IPS-20b (cell line): Measurements from ENCODE around the gene STX16.

Experiments
- H3K27ac ChIP-seq: one replicate; pipeline ENCODE4 v1.5.1; 2013; ENCODE audit warnings: low read length
- H3K27me3 ChIP-seq: 2 replicates; pipeline ENCODE4 v1.6.1; 2013; ENCODE audit warnings: mild to moderate bottlenecking, low read length, inconsistent platforms; ENCODE audit not compliant: insufficient read depth
- H3K36me3 ChIP-seq: 2 replicates; pipeline ENCODE4 v1.6.1; 2013; ENCODE audit warnings: low read depth, mild to moderate bottlenecking, inconsistent platforms, low read length, moderate library complexity; ENCODE audit not compliant: insufficient read depth
- H3K4me1 ChIP-seq: 2 replicates; pipeline ENCODE4 v1.6.1; 2013; ENCODE audit warnings: mild to moderate bottlenecking, control low read depth, inconsistent platforms, low read length, moderate library complexity; ENCODE audit not compliant: insufficient read depth
- H3K4me3 ChIP-seq: 2 replicates; pipeline ENCODE4 v1.5.1; 2013; ENCODE audit warnings: mild to moderate bottlenecking, low read length, inconsistent platforms
- H3K9ac ChIP-seq: 2 replicates; pipeline ENCODE4 v1.6.1; 2013; ENCODE audit warnings: low read depth, mild to moderate bottlenecking, inconsistent platforms, low read length, moderate library complexity
- H3K9me3 ChIP-seq: 2 replicates; pipeline ENCODE4 v1.6.1; 2013; ENCODE audit warnings: mild to moderate bottlenecking, low read depth, low read length, inconsistent platforms; ENCODE audit not compliant: insufficient read depth

The STX16 gene

GRCh38 chr20:58660855-58661597 lies 9.9 kb downstream of the STX16 start:
- H3K9ac ChIP-seq = no peak overlapping the region
- no peak overlapping the region for H3K4me3 ChIP-seq
- H3K27me3 ChIP-seq = no peaks in the 10 kb centered on the region
- peaks cover 32% of the 10 kb centered on the region for H3K36me3 ChIP-seq
- H3K4me1 ChIP-seq = peaks cover 42% of the 10 kb centered on the region
- H3K27ac ChIP-seq = no peak overlapping the region
- no peaks in the 10 kb centered on the region for H3K9me3 ChIP-seq

GRCh38 chr20:58661598-58662473 lies 10.8 kb downstream of the STX16 start:
- H3K4me1 ChIP-seq = peaks cover 34% of the 10 kb centered on the region
- H3K9me3 ChIP-seq = no peaks in the 10 kb centered on the region
- no peak overlapping the region for H3K27ac ChIP-seq
- H3K36me3 ChIP-seq = peaks cover 35% of the 10 kb centered on the region
- peak overlapping the region; percentile 23; the same call in 1 of the 2 replicates for H3K9ac ChIP-seq
- H3K27me3 ChIP-seq = no peaks in the 10 kb centered on the region
- H3K4me3 ChIP-seq = no peak overlapping the region

- peaks cover 28% of the 10 kb centered on the region for H3K4me1 ChIP-seq
- H3K9ac ChIP-seq = no peak overlapping the region
- H3K36me3 ChIP-seq = peaks cover 46% of the 10 kb centered on the region
- H3K27ac ChIP-seq = no peak overlapping the region
- no peaks in the 10 kb centered on the region for H3K9me3 ChIP-seq
- no peak overlapping the region for H3K4me3 ChIP-seq
- H3K27me3 ChIP-seq = no peaks in the 10 kb centered on the region
These were observed 13.2 kb downstream of the STX16 start for GRCh38 chr20:58664331-58664730.

DNA sequence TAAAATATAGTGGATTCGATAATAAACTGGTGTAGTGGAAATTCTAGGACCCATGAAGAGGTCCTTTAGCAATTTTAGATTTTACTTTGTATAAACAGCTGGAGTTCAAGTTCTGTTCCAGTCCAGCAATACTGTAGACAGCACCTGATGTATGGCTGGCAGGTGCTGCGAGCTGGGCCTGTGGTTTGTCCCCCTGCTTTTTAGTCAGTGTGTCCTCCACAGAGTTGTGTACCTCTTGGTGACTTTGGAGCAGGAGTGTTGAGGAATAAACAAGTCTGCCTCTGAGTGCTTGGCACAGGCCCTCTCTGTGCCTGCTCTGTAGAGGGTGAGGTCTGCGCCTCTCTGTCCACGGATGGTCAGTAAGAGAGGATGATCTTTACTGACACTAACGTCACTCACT lies 13.8 kb downstream of the STX16 start:
- H3K9ac ChIP-seq = no peak overlapping the region
- H3K27ac ChIP-seq = peak overlapping the region; percentile 18
- no peaks in the 10 kb centered on the region for H3K27me3 ChIP-seq
- no peaks in the 10 kb centered on the region for H3K9me3 ChIP-seq
- no peak overlapping the region for H3K4me3 ChIP-seq
- peaks cover 46% of the 10 kb centered on the region for H3K36me3 ChIP-seq
- peaks cover 23% of the 10 kb centered on the region for H3K4me1 ChIP-seq

DNA sequence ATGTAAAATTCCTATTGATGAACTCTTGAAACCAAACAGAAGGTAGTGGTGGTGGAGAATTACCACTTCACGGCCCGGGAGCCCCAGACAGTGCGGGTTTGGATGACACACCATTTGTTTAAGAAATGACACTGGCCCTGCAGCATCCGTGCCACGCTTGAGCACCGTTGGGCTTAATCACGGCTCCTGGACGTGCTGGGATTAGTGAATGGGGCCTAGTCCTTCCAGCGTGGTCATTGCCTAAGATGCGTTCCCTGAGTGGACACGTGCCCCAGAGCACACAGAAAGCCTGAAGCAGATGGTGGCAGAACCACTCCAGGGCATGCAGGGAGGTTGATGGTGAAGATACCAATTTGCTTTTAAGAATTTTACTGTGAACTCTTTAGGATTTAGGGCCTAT lies 14.5 kb downstream of the STX16 start:
- Histone ChIP-seq H3K4me3 (no peak overlapping the region), H3K36me3 (peaks cover 46% of the 10 kb centered on the region), H3K27me3 (no peaks in the 10 kb centered on the region), H3K4me1 (peaks cover 24% of the 10 kb centered on the region), H3K9me3 (no peaks in the 10 kb centered on the region), H3K9ac (no peak overlapping the region), H3K27ac (peak overlapping the region; percentile 28)

DNA sequence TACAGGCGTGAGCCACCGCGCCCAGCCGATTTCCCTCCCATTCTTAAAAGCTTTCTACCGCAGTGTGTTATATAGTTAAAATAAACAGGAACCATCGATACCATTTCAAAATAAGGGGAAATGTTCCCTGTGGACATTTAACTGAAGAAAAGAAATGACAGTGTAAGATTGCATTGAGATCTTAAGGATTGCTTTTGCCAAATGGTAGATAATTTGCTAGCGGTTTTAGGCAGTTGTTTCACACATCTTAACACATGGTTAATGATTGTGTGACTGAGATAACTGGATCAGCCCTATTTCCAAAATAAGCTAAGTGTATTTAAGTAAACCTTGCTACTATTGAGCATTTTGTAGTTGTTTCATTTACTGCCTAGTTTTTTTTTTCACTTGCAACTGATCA lies 15.6 kb downstream of the STX16 start:
- H3K4me3 ChIP-seq = no peak overlapping the region
- peaks cover 39% of the 10 kb centered on the region for H3K36me3 ChIP-seq
- H3K9me3 ChIP-seq = no peaks in the 10 kb centered on the region
- H3K27ac ChIP-seq = no peak overlapping the region
- H3K9ac ChIP-seq = no peak overlapping the region
- peaks cover 28% of the 10 kb centered on the region for H3K4me1 ChIP-seq
- H3K27me3 ChIP-seq = no peaks in the 10 kb centered on the region

- Histone ChIP-seq H3K27me3 (no peaks in the 10 kb centered on the region), H3K27ac (peak overlapping the region; percentile 93), H3K9me3 (no peaks in the 10 kb centered on the region), H3K9ac (no peak overlapping the region; the same call in 1 of the 2 replicates), H3K36me3 (peaks cover 41% of the 10 kb centered on the region), H3K4me3 (no peak overlapping the region), H3K4me1 (peaks cover 28% of the 10 kb centered on the region)
These were observed 16.9 kb downstream of the STX16 start for GRCh38 chr20:58667975-58668374.

GRCh38 chr20:58668901-58669286 lies 17.8 kb downstream of the STX16 start:
- Histone ChIP-seq H3K4me3 (peak overlapping the region; percentile 48), H3K27ac (peak overlapping the region; percentile 93), H3K27me3 (no peaks in the 10 kb centered on the region), H3K9me3 (no peaks in the 10 kb centered on the region), H3K9ac (peak overlapping the region; percentile 92), H3K4me1 (peaks cover 28% of the 10 kb centered on the region), H3K36me3 (peaks cover 44% of the 10 kb centered on the region)

DNA sequence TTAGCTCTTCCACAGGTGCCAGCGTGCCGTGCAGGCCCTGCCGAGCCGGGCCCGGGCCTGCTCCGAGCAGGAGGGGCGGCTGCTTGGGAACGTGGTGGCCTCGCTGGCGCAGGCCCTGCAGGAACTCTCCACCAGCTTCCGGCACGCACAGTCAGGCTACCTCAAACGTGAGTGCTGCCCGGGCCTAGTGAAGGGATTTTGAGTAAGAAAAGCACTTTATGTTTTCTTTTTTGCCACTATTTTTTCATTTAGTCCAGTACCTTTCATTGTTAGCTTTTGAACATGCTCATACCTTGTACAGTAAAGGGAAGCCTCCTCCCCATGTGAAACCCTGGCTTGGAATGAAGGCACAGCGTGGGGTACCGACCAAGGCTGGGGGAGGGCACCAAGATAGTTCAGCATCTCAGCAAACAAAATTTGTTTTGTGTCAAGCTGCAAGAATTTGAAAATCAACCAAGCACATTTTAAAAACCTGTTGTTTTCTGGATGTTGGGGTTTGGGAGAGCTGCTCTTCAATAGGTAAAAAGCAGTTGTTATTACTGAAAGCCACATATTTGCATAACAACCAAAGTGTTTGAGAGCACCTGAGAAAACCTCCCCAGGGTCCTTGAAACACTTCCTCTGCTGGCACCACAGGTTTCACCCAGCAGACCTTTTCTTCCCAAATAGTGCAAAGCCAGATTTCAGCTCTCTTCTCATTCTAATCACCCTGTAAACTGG lies 18.4 kb downstream of the STX16 start:
- Histone ChIP-seq H3K4me1 (peaks cover 28% of the 10 kb centered on the region), H3K27me3 (no peaks in the 10 kb centered on the region), H3K4me3 (peak overlapping the region; percentile 48), H3K27ac (peak overlapping the region; percentile 93), H3K9me3 (no peaks in the 10 kb centered on the region), H3K36me3 (peaks cover 45% of the 10 kb centered on the region), H3K9ac (peak overlapping the region; percentile 92)

DNA sequence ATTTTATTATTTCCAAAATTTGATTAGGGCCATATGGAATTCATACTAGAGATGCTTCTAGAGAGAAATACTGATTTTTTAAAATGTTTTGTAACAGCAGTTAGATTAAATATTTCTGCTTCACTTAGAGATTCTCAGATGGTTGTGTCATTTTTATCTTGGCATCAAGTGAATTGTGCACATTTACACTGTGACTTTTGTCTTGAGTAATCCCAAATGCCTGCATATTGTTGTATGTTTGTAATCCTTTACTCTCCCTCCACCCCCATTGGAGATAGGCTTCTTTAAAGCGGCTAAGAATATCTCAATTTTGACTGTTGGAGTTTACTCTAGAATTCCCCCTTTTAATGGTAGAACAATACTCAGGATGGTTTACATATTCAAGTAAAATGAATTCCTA lies 19.0 kb downstream of the STX16 start:
- Histone ChIP-seq H3K4me3 (peak overlapping the region; percentile 13; the same call in 1 of the 2 replicates), H3K9ac (peak overlapping the region; percentile 61), H3K27me3 (no peaks in the 10 kb centered on the region), H3K4me1 (peaks cover 30% of the 10 kb centered on the region), H3K27ac (peak overlapping the region; percentile 90), H3K9me3 (no peaks in the 10 kb centered on the region), H3K36me3 (peaks cover 51% of the 10 kb centered on the region)

DNA sequence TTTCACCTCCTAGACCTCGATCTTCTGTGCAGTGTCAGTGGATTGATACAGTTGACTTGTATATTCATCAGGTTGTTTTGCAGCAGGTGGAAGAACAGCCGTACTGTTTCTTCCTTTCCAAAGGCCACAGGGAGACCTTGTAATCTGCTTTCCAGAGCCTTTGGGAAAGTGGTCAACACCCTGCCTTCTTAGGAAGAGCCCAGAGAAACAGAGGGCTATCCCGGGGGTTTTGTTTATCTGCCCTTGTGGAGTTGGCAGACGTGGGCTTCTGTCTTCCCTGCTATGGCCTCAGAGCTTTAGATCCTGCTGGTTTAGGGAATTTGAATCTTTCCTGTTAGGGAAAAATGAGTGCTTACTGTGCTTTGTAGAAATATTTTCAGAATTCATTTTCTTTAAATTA lies 19.6 kb downstream of the STX16 start:
- Histone ChIP-seq H3K4me1 (peaks cover 30% of the 10 kb centered on the region), H3K4me3 (peak overlapping the region; percentile 13; the same call in 1 of the 2 replicates), H3K27ac (peak overlapping the region; percentile 90), H3K9ac (peak overlapping the region; percentile 61), H3K9me3 (no peaks in the 10 kb centered on the region), H3K36me3 (peaks cover 57% of the 10 kb centered on the region), H3K27me3 (no peaks in the 10 kb centered on the region)
